ENCODE measurements around the gene FZD7.

FZD7 gene

DNA sequence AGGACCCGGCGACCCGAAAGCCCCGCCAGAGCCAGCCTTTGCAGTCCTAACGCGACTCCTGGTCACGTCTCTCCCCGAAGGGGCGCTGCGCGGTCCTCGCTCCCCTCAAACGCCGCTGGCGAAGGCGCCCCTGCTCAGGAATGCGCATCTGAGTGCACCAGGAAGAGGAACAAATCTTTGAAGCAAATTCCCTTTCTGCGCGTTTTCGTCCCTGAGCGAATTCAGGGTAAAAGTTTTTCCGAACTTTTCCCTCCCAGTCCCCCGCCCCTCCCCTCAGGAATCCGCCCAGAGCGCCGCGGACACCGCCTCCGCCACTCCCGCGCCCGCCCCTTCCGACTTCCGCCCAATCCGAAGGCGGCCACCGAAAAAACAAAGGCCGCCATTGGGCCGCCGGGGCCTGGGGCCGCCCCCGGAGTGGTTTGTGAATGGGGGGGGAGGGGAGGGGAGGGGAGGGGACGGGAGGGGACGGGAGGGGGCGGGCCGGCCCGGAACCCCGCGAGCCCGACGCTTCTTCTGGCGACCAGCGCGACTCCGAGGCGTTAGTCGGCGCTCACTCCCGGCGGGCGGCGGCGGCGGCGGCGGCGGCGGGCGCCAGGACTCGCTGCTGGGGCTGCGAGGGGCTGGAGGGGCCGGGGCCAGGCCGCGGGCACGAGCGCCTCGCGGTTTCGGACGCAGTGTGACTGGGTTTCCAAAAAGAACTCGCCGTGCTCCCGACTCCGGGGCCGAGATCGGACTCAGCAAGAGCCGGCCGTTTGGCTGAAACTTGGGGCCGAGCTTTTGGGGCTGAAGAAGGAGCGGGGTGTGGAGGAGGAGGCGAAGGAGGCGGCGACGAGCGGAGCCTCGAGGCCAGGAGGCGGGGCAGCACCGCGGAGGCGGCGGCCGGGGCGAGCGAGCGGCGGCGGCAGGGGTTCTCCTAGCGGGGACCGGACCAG, at the start of gene FZD7:
Gene FZD7 (plus strand): TSS at position 539 of the 932 bp plus-strand sequence. CDS start 793 bp downstream, outside the sequence.
- DNase-seq (ENCODE audit: low spot score), result peak; percentile 95

- DNase-seq (ENCODE audit: low spot score), result no peak
Observed at GRCh38 chr2:201984333-201984732, 49.3 kb upstream of the FZD7 start.

GRCh38 chr2:201984800-201985525, 48.7 kb upstream of the FZD7 start:
- no peak for DNase-seq (ENCODE audit: low spot score)

GRCh38 chr2:201985728-201986462, 47.8 kb upstream of the FZD7 start:
- no peak for DNase-seq (ENCODE audit: low spot score)

DNA sequence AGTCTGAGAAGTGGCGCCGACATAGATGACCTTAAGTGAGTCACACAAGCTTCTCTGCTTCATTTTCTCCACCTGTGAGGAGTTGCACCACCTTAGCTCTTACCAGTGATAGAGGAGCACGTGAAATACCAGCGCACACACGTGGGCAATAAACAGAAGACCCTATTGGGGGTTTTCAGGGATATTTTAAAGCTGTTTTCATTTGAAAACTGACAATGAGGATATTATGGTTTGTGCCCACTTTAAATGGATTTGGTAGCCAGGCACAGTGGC, 47.3 kb upstream of the FZD7 start:
- no peak for DNase-seq (ENCODE audit: low spot score)

- DNase-seq (ENCODE audit: low spot score), result no peak
Observed at GRCh38 chr2:201987426-201987825, 46.2 kb upstream of the FZD7 start.

DNA sequence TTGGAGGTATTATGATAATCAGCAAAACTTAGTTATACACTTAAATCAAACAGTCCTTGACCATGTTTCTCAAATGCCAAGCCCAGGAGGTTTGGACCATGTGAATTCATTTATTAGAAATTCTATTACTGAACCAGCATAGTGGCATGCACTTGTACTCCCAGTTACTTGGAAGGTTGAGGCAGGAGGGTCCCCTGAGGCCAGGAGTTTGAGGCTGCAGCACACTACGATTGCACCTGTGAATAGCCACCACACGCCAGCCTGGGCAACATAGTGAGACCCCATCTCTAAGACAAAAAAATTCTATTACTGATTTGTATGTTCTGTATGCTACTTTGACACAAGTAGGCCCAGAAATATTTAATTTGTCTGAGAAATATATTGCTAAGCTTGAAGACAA, 43.6 kb upstream of the FZD7 start:
- DNase-seq (ENCODE audit: low spot score), result no peak

GRCh38 chr2:201992960-201993359, 40.7 kb upstream of the FZD7 start:
- no peak for DNase-seq (ENCODE audit: low spot score)

GRCh38 chr2:201994973-201995638, 38.5 kb upstream of the FZD7 start:
- DNase-seq (ENCODE audit: low spot score), result no peak

GRCh38 chr2:201996006-201996405, 37.6 kb upstream of the FZD7 start:
- DNase-seq (ENCODE audit: low spot score), result no peak

GRCh38 chr2:201996679-201997314, 36.9 kb upstream of the FZD7 start:
- no peak for DNase-seq (ENCODE audit: low spot score)

GRCh38 chr2:201999279-201999678, 34.4 kb upstream of the FZD7 start:
- peak; percentile 22 for DNase-seq (ENCODE audit: low spot score)

DNA sequence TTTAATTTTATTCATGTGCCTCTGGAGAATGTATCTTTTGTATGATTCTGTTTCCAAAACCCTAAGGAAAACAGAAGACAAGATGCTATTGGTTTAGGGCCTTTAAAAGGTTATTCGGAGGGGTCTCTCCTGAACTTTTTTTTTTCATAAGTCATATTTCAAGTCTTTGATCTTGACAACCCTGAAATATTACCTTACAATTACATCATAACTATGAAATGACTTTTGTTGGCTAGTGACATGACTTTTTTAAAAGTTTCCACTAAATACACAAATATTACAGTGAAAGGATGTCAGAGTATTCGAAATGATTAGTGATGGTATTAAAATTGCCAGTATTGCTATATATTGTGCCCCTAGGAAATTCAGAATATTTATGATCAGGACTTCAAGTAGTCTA, 31.8 kb upstream of the FZD7 start:
- no peak for DNase-seq (ENCODE audit: low spot score)

GRCh38 chr2:202002381-202002780, 31.3 kb upstream of the FZD7 start:
- DNase-seq (ENCODE audit: low spot score), result no peak

DNA sequence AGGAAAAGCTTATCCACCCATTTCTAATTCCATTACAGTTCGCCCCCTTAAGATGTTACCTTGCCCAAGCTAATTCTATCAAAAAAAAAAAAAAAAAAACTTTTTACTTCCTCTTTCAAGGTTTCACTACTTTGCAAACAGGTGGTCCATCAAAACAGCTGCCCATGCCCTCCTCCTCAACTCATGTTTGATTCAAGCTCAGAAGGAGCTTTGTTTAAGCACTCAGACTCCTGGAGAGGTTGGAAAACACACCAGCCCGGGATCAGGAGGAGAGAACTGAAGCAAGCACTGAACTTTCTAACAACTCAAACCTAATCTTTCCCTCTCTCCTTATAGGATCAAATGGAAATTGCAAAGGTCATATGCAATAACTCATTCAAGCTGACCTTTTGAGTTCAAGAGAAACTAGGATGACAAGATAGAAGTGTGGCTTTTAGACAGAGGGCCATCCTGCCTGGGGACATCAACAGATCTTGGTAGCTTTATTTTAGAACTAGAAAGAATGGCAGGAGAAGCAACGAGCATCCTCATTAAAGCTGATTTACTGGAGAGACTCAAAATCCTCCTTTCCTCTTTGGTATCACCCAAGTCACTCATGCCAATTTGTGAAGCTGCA, 28.3 kb upstream of the FZD7 start:
- no peak for DNase-seq (ENCODE audit: low spot score)

DNA sequence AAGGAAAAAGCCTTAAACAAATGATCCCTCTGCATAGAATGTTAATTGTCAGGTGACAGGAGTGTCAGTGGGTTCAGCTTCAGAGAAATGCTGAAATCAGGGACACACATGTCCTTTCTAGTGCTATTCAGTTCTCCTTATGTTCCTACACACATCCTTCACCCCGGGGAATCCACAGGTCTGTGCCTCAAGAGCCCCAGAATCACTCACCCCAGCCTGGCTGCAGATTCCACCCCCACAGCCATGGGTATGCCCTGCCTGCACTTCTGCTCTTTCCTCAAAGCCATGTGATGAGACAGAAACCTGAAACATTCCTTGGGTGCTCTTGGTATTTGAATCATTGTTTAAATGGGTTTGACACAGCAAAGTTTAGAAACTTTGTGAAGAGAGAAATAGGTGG, 27.4 kb upstream of the FZD7 start:
- DNase-seq (ENCODE audit: low spot score), result no peak

DNA sequence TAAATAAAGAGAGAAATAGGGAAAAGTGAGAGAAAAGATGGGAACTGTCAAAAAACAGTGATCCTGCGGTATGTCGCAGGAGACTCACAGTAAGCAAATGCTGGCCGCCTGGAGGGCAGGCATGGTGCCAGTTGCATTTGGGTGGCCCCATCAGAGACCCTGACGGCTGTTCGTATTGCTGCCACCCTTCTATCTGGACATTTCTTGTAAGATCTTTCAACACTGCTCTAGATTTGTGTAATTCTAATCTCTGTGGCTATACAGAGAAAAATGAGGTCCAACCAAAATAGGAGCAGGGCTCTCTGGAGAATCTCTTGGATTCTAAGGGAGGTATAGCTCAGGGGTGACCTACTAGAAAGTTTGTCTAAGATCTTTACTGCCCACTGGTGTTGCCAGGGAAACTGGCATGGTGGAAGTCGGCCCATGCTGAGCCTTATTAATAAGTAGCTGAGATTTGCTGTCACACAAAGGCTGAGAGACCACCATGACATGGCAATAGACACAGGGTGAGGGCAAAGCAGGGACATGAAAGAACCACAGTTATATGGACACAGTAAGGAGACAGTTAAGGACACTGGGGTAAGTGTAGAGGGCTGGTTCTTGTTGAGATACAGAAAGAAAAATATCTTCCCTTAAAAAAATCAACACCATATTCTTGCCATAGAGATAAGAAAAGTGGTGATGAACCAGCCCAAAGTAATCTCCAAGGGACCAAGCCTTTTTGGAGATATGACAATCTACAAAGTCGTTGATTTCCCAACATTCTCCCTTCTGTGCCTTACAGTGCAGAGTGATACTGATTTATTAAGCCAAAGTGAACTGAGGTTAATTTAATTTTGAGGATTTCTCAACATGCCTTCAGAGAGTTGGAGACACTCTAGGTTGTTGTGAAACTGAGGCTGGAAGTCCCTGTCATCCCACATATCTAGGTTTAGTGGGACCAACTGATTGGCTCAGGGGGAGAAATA, 26.4 kb upstream of the FZD7 start:
- DNase-seq (ENCODE audit: low spot score), result no peak

DNA sequence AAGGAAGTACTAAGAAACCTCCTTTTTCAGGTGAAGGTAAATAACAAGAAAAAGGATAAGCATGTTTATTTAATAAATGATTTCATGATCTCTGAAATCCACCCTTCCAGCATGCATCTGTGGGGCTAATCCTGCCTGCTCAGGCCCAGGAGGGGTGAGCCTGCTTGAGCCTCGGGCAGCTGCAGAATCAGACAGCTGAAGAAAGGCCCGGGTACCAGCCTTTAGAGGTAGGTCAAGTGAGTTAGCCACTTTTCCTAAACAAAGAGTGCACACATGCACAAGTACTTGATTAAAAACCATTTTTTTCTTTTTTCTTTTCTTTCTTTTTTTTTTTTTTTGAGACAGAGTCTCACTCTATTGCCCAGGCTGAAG, 25.7 kb upstream of the FZD7 start:
- DNase-seq (ENCODE audit: low spot score), result no peak

DNA sequence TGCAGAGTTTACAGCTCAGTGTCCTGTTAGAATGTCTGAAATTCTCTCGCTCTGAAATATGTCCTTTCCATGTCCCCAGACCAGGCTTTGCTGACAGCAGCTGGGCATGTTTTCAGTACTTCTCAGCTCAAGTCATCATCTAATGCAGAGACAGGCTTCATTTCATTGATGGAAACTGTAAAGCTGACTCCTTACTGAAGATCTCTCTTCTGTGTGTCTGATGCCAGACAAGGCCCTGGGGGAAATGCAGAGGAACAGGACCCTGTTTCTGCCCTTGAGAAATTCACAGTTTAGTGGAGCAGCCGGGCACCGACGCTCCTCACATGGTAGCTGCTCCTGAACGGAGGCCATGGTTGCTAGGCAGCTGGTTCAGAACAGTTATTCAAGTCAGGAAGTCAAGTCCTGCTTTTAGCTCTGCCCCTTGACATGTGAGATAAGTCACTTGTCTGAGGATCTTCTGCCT, 24.6 kb upstream of the FZD7 start:
- DNase-seq (ENCODE audit: low spot score), result peak; percentile 55

- DNase-seq (ENCODE audit: low spot score), result no peak
Observed at GRCh38 chr2:202009581-202009980, 24.1 kb upstream of the FZD7 start.
